Measurements from ENCODE around the gene CUX1. TPM values are rescaled to one million over a fixed set of nuclear protein-coding genes. Genes with fewer than 3 reads are reported as not detected.
"Not testable (repeated sequence)": the region's sequence is repeated elsewhere in the genome, so short reads cannot be mapped to it uniquely, and the experiment has no call there.

The CUX1 gene
- total and polyA plus RNA-seq, 2 donors, result 59.7 to 63.5 TPM

GRCh38 chr7:102019461-102019860 is 202.0 kb downstream of the CUX1 start:
- no peak overlapping the region for H3K27ac ChIP-seq (ENCODE audit: low read depth)
- H3K36me3 ChIP-seq (ENCODE audit: insufficient read depth), result no peaks in the 10 kb centered on the region
- WGBS, result 95% methylated on average over 7 of the region's 7 CpGs
- no peak for DNase-seq (ENCODE audit: extremely low spot score)
- H3K4me1 ChIP-seq (ENCODE audit: insufficient read depth), result no peaks in the 10 kb centered on the region
- H3K4me3 ChIP-seq (ENCODE audit: low read depth, low read length), result no peak overlapping the region

DNA sequence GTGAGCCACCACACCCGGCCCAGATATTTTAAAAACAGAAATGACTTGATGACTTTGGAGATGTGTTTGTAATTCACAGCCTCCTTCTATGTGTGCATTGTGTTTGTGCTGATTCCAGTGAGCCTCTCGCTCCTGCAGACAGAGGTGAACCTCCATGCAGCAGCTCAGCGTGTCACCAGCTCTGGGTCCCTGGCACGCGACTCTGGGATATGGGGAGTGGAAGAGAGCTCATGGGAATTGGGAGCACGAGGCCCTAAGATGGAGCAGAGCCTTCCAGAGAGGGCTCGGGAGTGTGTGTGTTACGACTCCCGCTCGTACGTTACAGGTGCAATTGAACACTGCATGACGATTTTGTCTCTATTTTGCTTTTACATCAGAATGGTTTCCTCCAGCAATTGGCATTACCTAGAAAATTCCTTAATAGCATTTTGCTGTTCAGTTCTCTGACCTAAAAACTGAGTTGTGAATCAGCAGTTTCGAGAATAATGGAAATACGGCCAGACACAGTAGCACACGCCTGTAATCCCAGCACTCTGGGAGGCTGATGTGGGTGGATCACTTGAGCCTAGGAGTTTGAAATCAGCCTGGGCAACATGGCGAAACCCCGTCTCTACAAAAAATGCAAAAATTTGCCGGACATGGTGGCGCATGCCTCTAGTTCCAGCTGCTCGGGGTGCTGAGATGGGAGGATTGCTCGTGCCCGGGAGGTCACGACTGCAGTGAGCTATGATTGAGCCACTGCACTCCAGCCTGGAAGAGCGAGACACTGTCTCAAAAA is 204.6 kb downstream of the CUX1 start:
- H3K4me3 ChIP-seq (ENCODE audit: low read depth, low read length), result no peak overlapping the region
- H3K4me1 ChIP-seq (ENCODE audit: insufficient read depth), result no peaks in the 10 kb centered on the region
- no peak overlapping the region for H3K27ac ChIP-seq (ENCODE audit: low read depth)
- WGBS, result 89% methylated on average over 24 of the region's 24 CpGs
- no peaks in the 10 kb centered on the region for H3K36me3 ChIP-seq (ENCODE audit: insufficient read depth)
- no peak for DNase-seq (ENCODE audit: extremely low spot score)

GRCh38 chr7:102024005-102024768 is 206.8 kb downstream of the CUX1 start:
- H3K27ac ChIP-seq (ENCODE audit: low read depth), result no peak overlapping the region
- no peaks in the 10 kb centered on the region for H3K36me3 ChIP-seq (ENCODE audit: insufficient read depth)
- H3K4me1 ChIP-seq (ENCODE audit: insufficient read depth), result no peaks in the 10 kb centered on the region
- H3K4me3 ChIP-seq (ENCODE audit: low read depth, low read length), result no peak overlapping the region
- no peak for DNase-seq (ENCODE audit: extremely low spot score)
- 77% methylated on average over 10 of the region's 10 CpGs for WGBS

GRCh38 chr7:102024769-102025391 is 207.5 kb downstream of the CUX1 start:
- no peak for DNase-seq (ENCODE audit: extremely low spot score)
- Histone ChIP-seq H3K27ac (ENCODE audit: low read depth) (no peak overlapping the region), H3K4me1 (ENCODE audit: insufficient read depth) (no peaks in the 10 kb centered on the region), H3K36me3 (ENCODE audit: insufficient read depth) (no peaks in the 10 kb centered on the region), H3K4me3 (ENCODE audit: low read depth, low read length) (no peak overlapping the region)
- WGBS, result 72% methylated on average over 15 of the region's 15 CpGs

GRCh38 chr7:102025777-102026176 is 208.4 kb downstream of the CUX1 start:
- not testable (repeated sequence) for H3K27ac ChIP-seq (ENCODE audit: low read depth); H3K4me1 ChIP-seq (ENCODE audit: insufficient read depth); DNase-seq (ENCODE audit: extremely low spot score); H3K4me3 ChIP-seq (ENCODE audit: low read depth, low read length); H3K36me3 ChIP-seq (ENCODE audit: insufficient read depth)
- 85% methylated on average over 4 of the region's 4 CpGs for WGBS

GRCh38 chr7:102028206-102028826 is 210.9 kb downstream of the CUX1 start:
- H3K4me3 ChIP-seq (ENCODE audit: low read depth, low read length), result no peak overlapping the region
- 87% methylated on average over 18 of the region's 18 CpGs for whole genome bisulfite sequencing
- H3K27ac ChIP-seq (ENCODE audit: low read depth), result no peak overlapping the region
- no peaks in the 10 kb centered on the region for H3K36me3 ChIP-seq (ENCODE audit: insufficient read depth)
- DNase-seq (ENCODE audit: extremely low spot score), result no peak
- no peaks in the 10 kb centered on the region for H3K4me1 ChIP-seq (ENCODE audit: insufficient read depth)

DNA sequence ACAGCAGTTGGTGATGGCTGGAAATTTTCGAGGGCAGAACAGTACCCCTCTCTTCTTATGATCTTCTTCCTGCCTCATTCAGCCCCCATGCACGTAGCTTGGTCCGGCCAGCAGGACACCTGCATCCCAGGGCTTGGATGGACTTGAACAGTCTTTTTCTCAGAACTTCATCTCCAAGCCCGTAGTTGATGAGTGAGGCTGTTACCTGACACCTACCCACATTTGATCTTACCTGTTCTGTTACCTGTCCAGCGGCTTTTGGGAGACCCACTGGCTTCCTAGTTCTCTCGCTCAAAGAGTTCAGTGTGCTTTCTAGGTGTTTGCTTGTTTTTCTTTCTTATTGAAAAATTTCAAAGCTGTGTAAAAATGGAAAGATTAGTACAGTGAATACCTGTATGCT is 212.2 kb downstream of the CUX1 start:
- no peak overlapping the region for H3K4me3 ChIP-seq (ENCODE audit: low read depth, low read length)
- no peaks in the 10 kb centered on the region for H3K4me1 ChIP-seq (ENCODE audit: insufficient read depth)
- H3K27ac ChIP-seq (ENCODE audit: low read depth), result no peak overlapping the region
- DNase-seq (ENCODE audit: extremely low spot score), result no peak
- 88% methylated on average over 6 of the region's 6 CpGs for WGBS
- H3K36me3 ChIP-seq (ENCODE audit: insufficient read depth), result no peaks in the 10 kb centered on the region

DNA sequence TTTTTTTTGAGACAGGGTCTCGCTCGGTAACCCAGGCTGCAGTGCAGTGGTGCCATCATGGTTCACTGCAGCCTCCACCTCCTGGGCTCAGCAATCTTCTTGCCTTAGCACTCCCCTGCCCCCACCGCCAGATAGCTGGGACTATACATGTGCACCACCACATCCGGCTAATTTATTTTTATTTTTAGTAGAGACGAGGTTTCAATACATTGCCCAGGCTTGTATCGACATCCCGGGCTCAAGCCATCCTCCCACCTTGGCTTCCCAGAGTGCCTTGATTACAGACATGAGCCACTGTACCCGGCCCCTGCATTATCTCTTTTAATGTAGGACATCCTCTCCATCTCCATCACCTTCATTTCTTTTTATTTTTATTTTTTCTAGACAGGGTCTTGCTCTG is 213.3 kb downstream of the CUX1 start:
- 94% methylated on average over 8 of the region's 8 CpGs for WGBS
- H3K27ac ChIP-seq (ENCODE audit: low read depth), result no peak overlapping the region
- DNase-seq (ENCODE audit: extremely low spot score), result no peak

DNA sequence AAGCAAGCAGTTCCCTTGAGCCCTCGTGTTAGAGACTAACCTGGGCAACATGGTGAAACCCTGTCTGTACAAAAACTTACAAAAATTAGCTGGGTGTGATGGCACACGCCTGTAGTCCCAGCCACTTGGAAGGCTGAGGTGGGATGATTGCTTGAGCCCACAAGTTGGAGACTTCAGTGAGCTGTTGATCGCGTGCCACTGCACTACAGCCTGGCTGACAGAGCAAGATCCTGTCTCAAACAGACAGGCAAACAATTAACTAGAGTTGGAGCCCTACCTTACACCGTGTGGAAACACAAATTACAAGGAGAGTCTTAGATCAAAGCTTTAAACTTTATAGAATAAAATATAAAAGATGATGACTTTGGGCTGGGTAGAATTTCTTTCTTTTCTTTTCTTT is 219.5 kb downstream of the CUX1 start:
- DNase-seq (ENCODE audit: extremely low spot score), result no peak
- no peaks in the 10 kb centered on the region for H3K4me1 ChIP-seq (ENCODE audit: insufficient read depth)
- H3K4me3 ChIP-seq (ENCODE audit: low read depth, low read length), result no peak overlapping the region
- no peak overlapping the region for H3K27ac ChIP-seq (ENCODE audit: low read depth)
- 92% methylated on average over 5 of the region's 5 CpGs for WGBS
- no peaks in the 10 kb centered on the region for H3K36me3 ChIP-seq (ENCODE audit: insufficient read depth)

More for the DNA sequence above, 213.3 kb downstream of the CUX1 start:
- Histone ChIP-seq H3K36me3 (ENCODE audit: insufficient read depth) (no peaks in the 10 kb centered on the region), H3K4me1 (ENCODE audit: insufficient read depth) (no peaks in the 10 kb centered on the region), H3K4me3 (ENCODE audit: low read depth, low read length) (no peak overlapping the region)

GRCh38 chr7:102039706-102040105 is 222.3 kb downstream of the CUX1 start:
- DNase-seq (ENCODE audit: extremely low spot score), result no peak
- WGBS, result 98% methylated on average over 11 of the region's 11 CpGs

GRCh38 chr7:102040569-102040968 is 223.1 kb downstream of the CUX1 start:
- WGBS, result 76% methylated on average over 11 of the region's 11 CpGs
- no peak for DNase-seq (ENCODE audit: extremely low spot score)
- Histone ChIP-seq H3K4me3 (ENCODE audit: low read depth, low read length) (no peak overlapping the region), H3K4me1 (ENCODE audit: insufficient read depth) (no peaks in the 10 kb centered on the region), H3K27ac (ENCODE audit: low read depth) (no peak overlapping the region), H3K36me3 (ENCODE audit: insufficient read depth) (no peaks in the 10 kb centered on the region)

More at GRCh38 chr7:102039706-102040105, 222.3 kb downstream of the CUX1 start:
- Histone ChIP-seq H3K36me3 (ENCODE audit: insufficient read depth) (no peaks in the 10 kb centered on the region), H3K27ac (ENCODE audit: low read depth) (no peak overlapping the region), H3K4me1 (ENCODE audit: insufficient read depth) (no peaks in the 10 kb centered on the region), H3K4me3 (ENCODE audit: low read depth, low read length) (no peak overlapping the region)

- Histone ChIP-seq H3K4me1 (ENCODE audit: insufficient read depth) (no peaks in the 10 kb centered on the region), H3K27ac (ENCODE audit: low read depth) (no peak overlapping the region), H3K36me3 (ENCODE audit: insufficient read depth) (no peaks in the 10 kb centered on the region), H3K4me3 (ENCODE audit: low read depth, low read length) (no peak overlapping the region)
- WGBS, result 80% methylated on average over 4 of the region's 4 CpGs
- no peak for DNase-seq (ENCODE audit: extremely low spot score)
Observed at GRCh38 chr7:102042016-102042656, 224.7 kb downstream of the CUX1 start.

GRCh38 chr7:102042796-102043195 is 225.4 kb downstream of the CUX1 start:
- WGBS, result 84% methylated on average over 9 of the region's 9 CpGs
- not testable (repeated sequence) for H3K4me3 ChIP-seq (ENCODE audit: low read depth, low read length); DNase-seq (ENCODE audit: extremely low spot score); H3K27ac ChIP-seq (ENCODE audit: low read depth); H3K36me3 ChIP-seq (ENCODE audit: insufficient read depth); H3K4me1 ChIP-seq (ENCODE audit: insufficient read depth)

Measured in urinary bladder (tissue), 4 donors.